ENCODE data around the gene MMP7. TPM values are rescaled to one million over a fixed set of nuclear protein-coding genes. Genes with fewer than 3 reads are reported as not detected.

The MMP7 gene
- total RNA-seq, 1 experiment from 2014 or later = not detected

GRCh38 chr11:102552447-102553194 is 22.1 kb upstream of the MMP7 start:
- H2BK15ac ChIP-seq (ENCODE audit: low read depth, low read length) = no peak overlapping the region
- H4K91ac ChIP-seq (ENCODE audit: insufficient read length, low read depth, low read length) = no peak overlapping the region
- no peak overlapping the region for H3K18ac ChIP-seq (ENCODE audit: insufficient read length, low read depth, low read length)
- peaks cover 7 to 9% of the 10 kb centered on the region in 2 experiments for H3K4me1 Mint-ChIP-seq
- H4K5ac ChIP-seq (ENCODE audit: insufficient read length, low read depth, low read length) = no peak overlapping the region
- no peak overlapping the region for H2AK5ac ChIP-seq (ENCODE audit: insufficient read length, low read length)
- H3K23ac ChIP-seq (ENCODE audit: insufficient read length, low read depth, low read length) = no peak overlapping the region
- no peaks in the 10 kb centered on the region for H3K27me3 ChIP-seq (ENCODE audit: insufficient read depth, low read length)
- H2BK5ac ChIP-seq (ENCODE audit: insufficient read length, low read length) = no peak overlapping the region
- DNase-seq = no peak
- H3K9ac ChIP-seq (ENCODE audit: extremely low read depth, insufficient read length, low read length) = no peak overlapping the region
- H3K27ac Mint-ChIP-seq = no peak overlapping the region; a peak in 1 of 7 replicates
- no peak overlapping the region for H3K4ac ChIP-seq (ENCODE audit: low read depth, low read length)
- no peak overlapping the region for H3T11ph ChIP-seq (ENCODE audit: low read length)
- no peak overlapping the region for H3K56ac ChIP-seq (ENCODE audit: insufficient read length, low read depth, low read length)
- H3K27me3 Mint-ChIP-seq (ENCODE audit: low read depth) = no peaks in the 10 kb centered on the region
- no peaks in the 10 kb centered on the region for H3K36me3 Mint-ChIP-seq (ENCODE audit: insufficient read depth in 1 of 3, low read depth in 3 of 3)
- no peak for TF ChIP-seq CTCF (conservative IDR thresholded peaks at IDR 0.05)
- no peak overlapping the region for H2BK12ac ChIP-seq (ENCODE audit: insufficient read length, low read depth, low read length)
- no peaks in the 10 kb centered on the region for H3K79me1 ChIP-seq (ENCODE audit: insufficient read depth, low read depth, low read length, poor library complexity, severe bottlenecking)
- H4K8ac ChIP-seq (replicated peaks; ENCODE audit: insufficient read length, low read depth, low read length) = no peak overlapping the region
- no peak overlapping the region for H2AFZ ChIP-seq (ENCODE audit: low read length)
- H3K9me3 ChIP-seq (ENCODE audit: control insufficient read depth, low read depth, low read length) = no peaks in the 10 kb centered on the region
- no peak overlapping the region for H2BK20ac ChIP-seq (ENCODE audit: low read depth, low read length, poor library complexity, severe bottlenecking)
- no peak overlapping the region for H3K4me2 ChIP-seq (ENCODE audit: insufficient read depth, insufficient read length, low read length)
- H2BK120ac ChIP-seq (ENCODE audit: low read depth, low read length, poor library complexity, severe bottlenecking) = no peak overlapping the region
- no CpG with 5 or more reads among the region's 8 CpGs for WGBS (ENCODE audit: extremely low coverage, insufficient read length, low lambda C conversion rate)
- no peak overlapping the region for H3K14ac ChIP-seq (ENCODE audit: insufficient read depth, low read length)
- H3K79me2 ChIP-seq (ENCODE audit: insufficient read depth, low read length) = no peaks in the 10 kb centered on the region
- H3K9me3 Mint-ChIP-seq = no peaks in the 10 kb centered on the region
- no peaks in the 10 kb centered on the region for H3K23me2 ChIP-seq (ENCODE audit: insufficient read length, low read depth, low read length, poor library complexity, severe bottlenecking)
- H4K20me1 ChIP-seq (ENCODE audit: control insufficient read depth, insufficient read depth, insufficient read length) = no peaks in the 10 kb centered on the region
- H3K4me3 Mint-ChIP-seq = no peak overlapping the region
- H3K4me1 ChIP-seq (ENCODE audit: insufficient read depth, low read length) = peaks cover 2% of the 10 kb centered on the region; the same call in 1 of the 2 replicates
- no peak overlapping the region for H3K27ac ChIP-seq (ENCODE audit: insufficient read length, low read depth, low read length)
